ENCODE results near the gene MACF1. TPM values are rescaled to one million over a fixed set of nuclear protein-coding genes. Genes with fewer than 3 reads are reported as not detected.

Gene MACF1
- total RNA-seq, 1 experiment from 2014 or later = 103 TPM

DNA sequence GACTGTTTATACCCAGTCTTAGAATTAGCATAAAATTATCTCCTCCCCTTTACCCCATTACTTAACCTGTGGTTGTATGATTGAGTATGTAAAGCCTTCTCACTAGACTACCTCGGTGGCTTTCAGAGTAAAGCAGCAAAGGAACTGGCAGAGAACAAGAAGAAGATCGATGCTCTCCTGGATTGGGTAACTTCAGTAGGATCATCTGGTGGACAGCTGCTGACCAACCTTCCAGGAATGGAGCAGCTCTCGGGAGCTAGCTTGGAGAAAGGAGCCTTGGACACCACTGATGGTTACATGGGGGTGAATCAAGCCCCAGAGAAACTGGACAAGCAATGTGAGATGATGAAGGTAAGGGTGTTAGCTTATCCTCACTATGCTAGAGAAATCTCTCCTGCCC lies 148.4 kb downstream of the MACF1 start:
- Histone ChIP-seq H3K27me3 (ENCODE audit: low read length) (no peaks in the 10 kb centered on the region), H3K9me2 (replicated peaks; ENCODE audit: low read length) (no peaks in the 10 kb centered on the region), H2AFZ (ENCODE audit: low read length) (no peak overlapping the region), H3K4me3 (ENCODE audit: low read length) (no peak overlapping the region), H3K4me1 (ENCODE audit: insufficient read depth, low read length) (no peaks in the 10 kb centered on the region), H3F3A (ENCODE audit: low read length, unreplicated experiment) (no peaks in the 10 kb centered on the region), H3K9ac (ENCODE audit: low read length) (no peak overlapping the region), H3K79me2 (ENCODE audit: low read length) (no peaks in the 10 kb centered on the region), H3K36me3 (ENCODE audit: low read depth, low read length) (peaks cover 32% of the 10 kb centered on the region), H3K27ac (ENCODE audit: low read length) (no peak overlapping the region), H4K20me1 (ENCODE audit: low read length) (no peaks in the 10 kb centered on the region), H3K4me2 (ENCODE audit: low read length) (no peak overlapping the region), H3K9me3 (ENCODE audit: low read length) (no peaks in the 10 kb centered on the region)
- ATAC-seq = no peak
- no TSS peak for BruUV-seq (replicated peaks)
- POLR2A ChIA-PET (ENCODE audit: unreplicated experiment) = no interaction called here
- intact Hi-C loops (cut with micrococcal nuclease) = no loop called here
- no peak for DNase-seq
- CTCF ChIA-PET = no interaction called here
- TF ChIP-seq EZH2 (IDR thresholded peaks at IDR 0.05; ENCODE audit: low read length, unreplicated experiment) (no peak), EZH2phosphoT487 (IDR thresholded peaks at IDR 0.05; ENCODE audit: borderline replicate concordance, low read length) (no peak)
- TF ChIP-seq, protein P1, sequence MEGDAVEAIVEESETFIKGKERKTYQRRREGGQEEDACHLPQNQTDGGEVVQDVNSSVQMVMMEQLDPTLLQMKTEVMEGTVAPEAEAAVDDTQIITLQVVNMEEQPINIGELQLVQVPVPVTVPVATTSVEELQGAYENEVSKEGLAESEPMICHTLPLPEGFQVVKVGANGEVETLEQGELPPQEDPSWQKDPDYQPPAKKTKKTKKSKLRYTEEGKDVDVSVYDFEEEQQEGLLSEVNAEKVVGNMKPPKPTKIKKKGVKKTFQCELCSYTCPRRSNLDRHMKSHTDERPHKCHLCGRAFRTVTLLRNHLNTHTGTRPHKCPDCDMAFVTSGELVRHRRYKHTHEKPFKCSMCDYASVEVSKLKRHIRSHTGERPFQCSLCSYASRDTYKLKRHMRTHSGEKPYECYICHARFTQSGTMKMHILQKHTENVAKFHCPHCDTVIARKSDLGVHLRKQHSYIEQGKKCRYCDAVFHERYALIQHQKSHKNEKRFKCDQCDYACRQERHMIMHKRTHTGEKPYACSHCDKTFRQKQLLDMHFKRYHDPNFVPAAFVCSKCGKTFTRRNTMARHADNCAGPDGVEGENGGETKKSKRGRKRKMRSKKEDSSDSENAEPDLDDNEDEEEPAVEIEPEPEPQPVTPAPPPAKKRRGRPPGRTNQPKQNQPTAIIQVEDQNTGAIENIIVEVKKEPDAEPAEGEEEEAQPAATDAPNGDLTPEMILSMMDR (conservative IDR thresholded peaks at IDR 0.05; ENCODE audit: low read depth, low read length) = no peak

DNA sequence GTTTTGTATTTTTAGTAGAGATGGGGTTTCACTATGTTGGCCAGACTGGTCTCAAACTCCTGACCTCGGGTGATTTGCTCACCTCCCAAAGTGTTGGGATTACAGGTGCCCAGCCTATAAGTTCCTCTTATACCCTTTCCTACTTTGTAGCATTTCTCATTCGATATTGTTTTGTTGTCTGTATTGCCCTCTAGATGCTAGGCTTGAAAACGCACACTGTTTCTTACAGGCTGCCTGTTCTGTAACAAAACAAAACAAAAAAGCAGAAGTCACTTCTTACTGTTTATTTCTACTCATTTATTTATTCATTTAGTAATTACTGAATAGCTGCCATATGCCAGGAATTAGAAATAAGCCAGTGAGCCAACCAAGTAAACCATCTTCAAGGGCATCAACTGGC lies 150.1 kb downstream of the MACF1 start:
- H3K4me3 ChIP-seq (ENCODE audit: low read length) = no peak overlapping the region
- H3K79me2 ChIP-seq (ENCODE audit: low read length) = no peaks in the 10 kb centered on the region
- TF ChIP-seq EZH2 (IDR thresholded peaks at IDR 0.05; ENCODE audit: low read length, unreplicated experiment) = no peak
- TF ChIP-seq, protein P1 (conservative IDR thresholded peaks at IDR 0.05; ENCODE audit: low read depth, low read length) = peak; percentile 21; the same call in 1 of the 2 replicates
- no peaks in the 10 kb centered on the region for H3K4me1 ChIP-seq (ENCODE audit: insufficient read depth, low read length)
- intact Hi-C loops (cut with micrococcal nuclease) = no loop called here
- no peak overlapping the region for H3K9ac ChIP-seq (ENCODE audit: low read length)
- peak; percentile 5 for DNase-seq
- ChIA-PET POLR2A (ENCODE audit: unreplicated experiment) (no interaction called here), CTCF (interaction anchor here (0.6 kb wide), 1 partner anchor 24 kb away, joined by 5 read pairs; no protein-coding TSS in a partner anchor)
- peaks cover 34% of the 10 kb centered on the region; the same call in 1 of the 2 replicates for H3K36me3 ChIP-seq (ENCODE audit: low read depth, low read length)
- no peak overlapping the region for H3K4me2 ChIP-seq (ENCODE audit: low read length)
- no peak overlapping the region for H3K27ac ChIP-seq (ENCODE audit: low read length)
- no peak overlapping the region for H2AFZ ChIP-seq (ENCODE audit: low read length)
- no peaks in the 10 kb centered on the region for H3K9me2 ChIP-seq (replicated peaks; ENCODE audit: low read length)
- no peaks in the 10 kb centered on the region for H3K9me3 ChIP-seq (ENCODE audit: low read length)
- no peaks in the 10 kb centered on the region for H3F3A ChIP-seq (ENCODE audit: low read length, unreplicated experiment)
- BruUV-seq (replicated peaks) = no TSS peak
- H4K20me1 ChIP-seq (ENCODE audit: low read length) = no peaks in the 10 kb centered on the region
- ATAC-seq = no peak
- no peaks in the 10 kb centered on the region for H3K27me3 ChIP-seq (ENCODE audit: low read length)

DNA sequence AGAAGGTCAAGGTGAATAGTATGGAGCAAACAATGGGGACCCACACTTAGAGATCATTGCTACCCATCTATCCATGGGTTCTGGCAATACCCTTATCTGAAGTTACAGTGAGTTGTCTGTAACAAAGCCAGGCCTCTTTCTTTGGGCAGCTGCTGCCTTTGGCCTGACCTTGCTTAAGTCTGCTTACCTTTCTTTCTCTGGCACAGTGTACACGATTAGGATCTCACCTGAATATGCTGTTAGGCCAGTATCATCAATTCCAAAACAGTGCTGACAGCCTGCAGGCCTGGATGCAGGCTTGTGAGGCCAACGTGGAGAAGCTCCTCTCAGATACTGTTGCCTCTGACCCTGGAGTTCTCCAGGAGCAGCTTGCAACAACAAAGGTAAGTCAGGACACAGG lies 154.0 kb downstream of the MACF1 start:
- Histone ChIP-seq H3K9ac (ENCODE audit: low read length) (no peak overlapping the region), H3F3A (ENCODE audit: low read length, unreplicated experiment) (no peaks in the 10 kb centered on the region), H2AFZ (ENCODE audit: low read length) (no peak overlapping the region), H3K4me3 (ENCODE audit: low read length) (no peak overlapping the region), H3K9me3 (ENCODE audit: low read length) (no peaks in the 10 kb centered on the region), H3K4me2 (ENCODE audit: low read length) (no peak overlapping the region), H3K27me3 (ENCODE audit: low read length) (no peaks in the 10 kb centered on the region), H3K9me2 (replicated peaks; ENCODE audit: low read length) (no peaks in the 10 kb centered on the region), H3K79me2 (ENCODE audit: low read length) (no peaks in the 10 kb centered on the region), H3K4me1 (ENCODE audit: insufficient read depth, low read length) (no peaks in the 10 kb centered on the region), H3K36me3 (ENCODE audit: low read depth, low read length) (peaks cover 30% of the 10 kb centered on the region; the same call in 1 of the 2 replicates), H3K27ac (ENCODE audit: low read length) (no peak overlapping the region), H4K20me1 (ENCODE audit: low read length) (no peaks in the 10 kb centered on the region)
- CTCF ChIA-PET = no interaction called here
- ATAC-seq (no peak), DNase-seq (no peak)
- TF ChIP-seq EZH2 (IDR thresholded peaks at IDR 0.05; ENCODE audit: low read length, unreplicated experiment) = no peak
- TF ChIP-seq EZH2phosphoT487 (IDR thresholded peaks at IDR 0.05; ENCODE audit: borderline replicate concordance, low read length) = no peak
- intact Hi-C loops (cut with micrococcal nuclease) = no loop called here
- POLR2A ChIA-PET (ENCODE audit: unreplicated experiment) = no interaction called here
- no TSS peak for BruUV-seq (replicated peaks)

All from PC-3 (cell line).